PFSK-1 (cell line): ENCODE measurements around the gene DSTYK.

ENCODE experiments used
- FOXP2 ChIP-seq: optimal IDR thresholded peaks from 2 replicates; pipeline ENCODE3; 2011; ENCODE audit warnings: borderline replicate concordance, control low read depth, inconsistent platforms; ENCODE audit not compliant: insufficient read depth; ENCODE audit errors: extremely low read length, extremely low read depth
- POLR2AphosphoS5 ChIP-seq: IDR thresholded peaks from 2 replicates; pipeline ENCODE4 v1.6.1; 2012; ENCODE audit warnings: low read depth, mild to moderate bottlenecking, control low read depth, low read length, moderate library complexity
- REST ChIP-seq, 2 experiments: IDR thresholded peaks; 2 replicates each; pipeline versions ENCODE4 v1.6.1 to v1.8.0; 2011 to 2012; ENCODE audit warnings: low read depth in 2 of 2, low read length in 2 of 2, control low read depth in 1 of 2, inconsistent platforms in 1 of 2, mild to moderate bottlenecking in 1 of 2, moderate library complexity in 1 of 2; ENCODE audit not compliant: insufficient read depth in 1 of 2
- SIN3A ChIP-seq: IDR thresholded peaks from 2 replicates; pipeline ENCODE4 v1.6.1; 2012; ENCODE audit warnings: mild to moderate bottlenecking, low read length, moderate library complexity, borderline replicate concordance; ENCODE audit not compliant: insufficient read depth
- TAF1 ChIP-seq: IDR thresholded peaks from 2 replicates; pipeline ENCODE4 v1.6.1; 2012; ENCODE audit warnings: low read length, control low read depth, borderline replicate concordance; ENCODE audit not compliant: insufficient read depth

DNA sequence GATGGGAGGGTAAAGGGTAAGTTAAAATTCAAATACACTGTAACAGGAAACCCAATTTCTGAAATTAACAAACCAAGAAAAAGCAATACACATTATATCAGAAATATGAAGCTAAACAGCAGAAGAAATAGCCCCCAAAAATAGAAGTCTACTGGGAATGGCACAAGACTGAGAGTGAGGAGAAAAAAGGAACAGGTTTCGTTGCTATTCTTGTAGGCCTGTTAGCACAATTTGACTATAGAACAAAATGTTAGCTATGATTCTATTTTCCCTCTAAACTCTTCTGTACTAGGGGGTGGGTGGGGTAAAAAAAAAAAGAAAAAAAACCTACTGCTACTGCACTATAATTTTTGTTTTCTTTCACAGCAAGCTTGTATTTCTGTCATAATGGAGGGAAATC, 102.2 kb downstream of the DSTYK start:
- no peak for TF ChIP-seq TAF1
- no peak for TF ChIP-seq SIN3A
- no peak for TF ChIP-seq REST (IDR thresholded peaks at IDR 0.05; ENCODE audit: insufficient read depth in 1 of 2, low read depth in 2 of 2, low read length in 2 of 2)
- TF ChIP-seq POLR2AphosphoS5: no peak
- TF ChIP-seq FOXP2: no peak
